Progenitor cell of endocrine pancreas (in vitro differentiated cells): ENCODE results near the gene KIF18B. TPM values are rescaled to one million over a fixed set of nuclear protein-coding genes. Genes with fewer than 3 reads are reported as not detected.

Experiments
- DNase-seq: peaks from one replicate; pipeline ENCODE4 v3.0.0; 2021; ENCODE audit warnings: low spot score; ENCODE audit not compliant: unreplicated experiment
- H3K27ac Mint-ChIP-seq: 2 replicates; pipeline ENCODE4 v1.8.0; 2021; ENCODE audit warnings: mild to moderate bottlenecking, moderate library complexity, mixed read lengths
- H3K27me3 Mint-ChIP-seq: 2 replicates; pipeline ENCODE4 v1.8.0; 2021; ENCODE audit warnings: mixed read lengths
- H3K36me3 Mint-ChIP-seq: 2 replicates; pipeline ENCODE4 v1.8.0; 2022; ENCODE audit warnings: mixed read lengths; ENCODE audit not compliant: insufficient read depth
- H3K4me1 Mint-ChIP-seq: 2 replicates; pipeline ENCODE4 v1.8.0; 2021; ENCODE audit warnings: low read depth, mixed read lengths
- H3K4me3 Mint-ChIP-seq: 2 replicates; pipeline ENCODE4 v1.8.0; 2021; ENCODE audit warnings: low read depth, mild to moderate bottlenecking, moderate library complexity, mixed read lengths
- H3K9me3 Mint-ChIP-seq: 2 replicates; pipeline ENCODE4 v1.8.0; 2021; ENCODE audit warnings: low read depth, mixed read lengths
- total RNA-seq: library from RNA; stranded (reverse); gene quantifications from 2 replicates; pipeline ENCODE4 v1.2.1, GENCODE V29; 2021
- TF ChIP-seq, protein P1 (sequence below): fragments of 200-600 bp; sonication (generic); IDR thresholded peaks from one replicate; pipeline ENCODE4 v1.5.0; 2021; ENCODE audit warnings: antibody characterized with exemption, mild to moderate bottlenecking; ENCODE audit not compliant: unreplicated experiment

KIF18B gene
- total RNA-seq, 1 donor from 2014 or later = 27.7 TPM

DNA sequence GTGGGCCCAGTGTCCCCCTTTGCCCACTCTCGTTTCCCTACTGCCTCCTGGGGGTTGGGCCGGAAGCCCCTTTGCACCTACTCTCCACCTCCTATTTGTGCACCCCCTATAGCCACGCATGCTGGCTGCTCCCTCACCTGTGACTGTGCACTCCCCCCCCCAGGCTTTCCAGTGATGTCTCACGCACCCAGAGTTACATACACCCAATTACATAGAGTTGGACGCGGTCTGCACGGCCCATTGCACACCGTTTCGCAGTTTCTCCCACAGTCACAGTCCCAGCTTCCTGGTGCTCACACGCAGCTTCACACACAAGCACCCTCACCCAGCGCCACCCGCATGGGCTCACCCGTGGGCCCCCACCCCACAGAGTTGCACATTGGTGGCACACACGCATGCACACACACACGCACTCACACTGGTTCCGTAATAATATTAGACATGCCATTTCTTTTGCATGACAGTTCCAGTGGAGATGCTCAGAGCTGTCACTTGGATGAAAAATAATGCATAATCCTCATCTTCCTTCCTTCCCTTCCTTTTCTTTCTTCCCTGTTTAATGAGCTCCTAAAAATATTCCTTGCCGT is 42.1 kb upstream of the KIF18B start:
- DNase-seq = no peak

DNA sequence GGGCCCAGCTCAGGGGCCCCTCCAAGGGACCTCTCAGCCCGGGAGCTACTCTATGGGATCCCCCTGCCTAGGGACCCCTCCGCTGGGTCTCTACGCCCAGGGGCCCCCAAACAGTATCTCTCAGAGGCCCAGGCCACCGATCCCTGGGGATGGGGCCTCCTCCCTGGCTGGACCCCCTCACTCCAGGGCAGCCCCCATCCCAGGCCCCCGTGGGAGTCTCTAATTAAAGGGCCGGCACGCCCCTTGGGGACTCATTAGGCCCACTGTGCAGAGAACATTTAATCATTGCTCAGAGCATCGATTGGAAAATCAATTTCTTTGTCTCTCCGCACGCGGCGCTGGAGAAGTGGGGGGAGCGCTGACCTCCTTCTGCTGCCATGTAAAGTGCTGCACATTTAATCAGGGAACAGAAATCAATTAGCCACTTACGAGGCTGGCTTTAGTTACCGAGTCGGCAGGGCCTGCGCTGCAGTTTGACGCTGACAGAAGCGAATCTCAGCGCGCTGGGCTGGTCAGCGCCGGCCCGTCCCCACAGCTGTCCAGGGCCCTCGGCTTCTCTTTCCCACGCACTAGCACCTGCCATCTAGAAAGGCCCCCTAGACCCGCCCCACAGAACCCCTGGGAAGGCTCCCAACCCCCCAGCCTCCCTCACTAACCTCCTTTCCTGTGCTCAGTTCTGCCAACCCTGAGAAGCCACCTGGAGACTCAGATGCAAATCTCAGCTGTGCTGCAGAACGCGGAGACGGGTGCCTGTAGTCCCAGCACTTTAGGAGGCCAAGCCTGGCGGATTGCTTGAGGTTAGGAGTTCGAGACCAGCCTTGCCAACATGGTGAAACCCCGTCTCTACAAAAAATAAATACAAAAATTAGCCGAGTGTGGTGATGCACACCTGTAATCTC is 40.7 kb upstream of the KIF18B start:
- H3K9me3 Mint-ChIP-seq = no peaks in the 10 kb centered on the region
- peaks cover 16% of the 10 kb centered on the region for H3K27me3 Mint-ChIP-seq
- H3K4me3 Mint-ChIP-seq = peak overlapping the region; percentile 35
- no peaks in the 10 kb centered on the region for H3K36me3 Mint-ChIP-seq
- H3K4me1 Mint-ChIP-seq = peaks cover 34% of the 10 kb centered on the region
- peak overlapping the region; percentile 91 for H3K27ac Mint-ChIP-seq
- DNase-seq = peak; percentile 54
- TF ChIP-seq, protein P1, sequence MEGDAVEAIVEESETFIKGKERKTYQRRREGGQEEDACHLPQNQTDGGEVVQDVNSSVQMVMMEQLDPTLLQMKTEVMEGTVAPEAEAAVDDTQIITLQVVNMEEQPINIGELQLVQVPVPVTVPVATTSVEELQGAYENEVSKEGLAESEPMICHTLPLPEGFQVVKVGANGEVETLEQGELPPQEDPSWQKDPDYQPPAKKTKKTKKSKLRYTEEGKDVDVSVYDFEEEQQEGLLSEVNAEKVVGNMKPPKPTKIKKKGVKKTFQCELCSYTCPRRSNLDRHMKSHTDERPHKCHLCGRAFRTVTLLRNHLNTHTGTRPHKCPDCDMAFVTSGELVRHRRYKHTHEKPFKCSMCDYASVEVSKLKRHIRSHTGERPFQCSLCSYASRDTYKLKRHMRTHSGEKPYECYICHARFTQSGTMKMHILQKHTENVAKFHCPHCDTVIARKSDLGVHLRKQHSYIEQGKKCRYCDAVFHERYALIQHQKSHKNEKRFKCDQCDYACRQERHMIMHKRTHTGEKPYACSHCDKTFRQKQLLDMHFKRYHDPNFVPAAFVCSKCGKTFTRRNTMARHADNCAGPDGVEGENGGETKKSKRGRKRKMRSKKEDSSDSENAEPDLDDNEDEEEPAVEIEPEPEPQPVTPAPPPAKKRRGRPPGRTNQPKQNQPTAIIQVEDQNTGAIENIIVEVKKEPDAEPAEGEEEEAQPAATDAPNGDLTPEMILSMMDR = no peak

More for the DNA sequence above, 42.1 kb upstream of the KIF18B start:
- TF ChIP-seq, protein P1 = no peak
- H3K27ac Mint-ChIP-seq = peak overlapping the region; percentile 69
- H3K4me1 Mint-ChIP-seq = peaks cover 34% of the 10 kb centered on the region
- H3K36me3 Mint-ChIP-seq = no peaks in the 10 kb centered on the region
- no peak overlapping the region for H3K4me3 Mint-ChIP-seq
- H3K27me3 Mint-ChIP-seq = peaks cover 27% of the 10 kb centered on the region
- H3K9me3 Mint-ChIP-seq = no peaks in the 10 kb centered on the region

DNA sequence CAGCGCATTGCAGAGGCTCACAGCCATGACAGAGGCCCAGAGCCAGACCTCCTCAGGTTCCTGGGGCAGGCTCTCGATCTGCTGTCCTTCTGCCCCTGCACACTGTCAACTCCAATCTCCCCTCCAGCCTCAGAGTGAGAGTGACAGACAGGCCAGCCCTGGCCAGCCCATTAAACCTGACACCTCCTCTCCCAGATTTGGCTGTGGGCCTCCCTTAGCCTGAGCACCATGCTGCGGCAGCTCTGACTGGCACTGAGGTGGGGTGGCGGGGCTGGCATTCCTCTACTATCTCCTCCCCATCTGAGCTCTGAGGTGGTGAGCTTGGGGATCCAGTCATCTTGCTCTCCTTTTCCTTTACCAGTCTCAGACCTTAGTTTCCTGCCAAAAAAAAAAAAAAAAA is 36.0 kb upstream of the KIF18B start:
- Mint-ChIP-seq H3K27me3 (peaks cover 10% of the 10 kb centered on the region), H3K27ac (no peak overlapping the region), H3K36me3 (no peaks in the 10 kb centered on the region), H3K4me1 (peaks cover 36% of the 10 kb centered on the region), H3K4me3 (no peak overlapping the region), H3K9me3 (no peaks in the 10 kb centered on the region)
- no peak for DNase-seq
- TF ChIP-seq, protein P1 = no peak

DNA sequence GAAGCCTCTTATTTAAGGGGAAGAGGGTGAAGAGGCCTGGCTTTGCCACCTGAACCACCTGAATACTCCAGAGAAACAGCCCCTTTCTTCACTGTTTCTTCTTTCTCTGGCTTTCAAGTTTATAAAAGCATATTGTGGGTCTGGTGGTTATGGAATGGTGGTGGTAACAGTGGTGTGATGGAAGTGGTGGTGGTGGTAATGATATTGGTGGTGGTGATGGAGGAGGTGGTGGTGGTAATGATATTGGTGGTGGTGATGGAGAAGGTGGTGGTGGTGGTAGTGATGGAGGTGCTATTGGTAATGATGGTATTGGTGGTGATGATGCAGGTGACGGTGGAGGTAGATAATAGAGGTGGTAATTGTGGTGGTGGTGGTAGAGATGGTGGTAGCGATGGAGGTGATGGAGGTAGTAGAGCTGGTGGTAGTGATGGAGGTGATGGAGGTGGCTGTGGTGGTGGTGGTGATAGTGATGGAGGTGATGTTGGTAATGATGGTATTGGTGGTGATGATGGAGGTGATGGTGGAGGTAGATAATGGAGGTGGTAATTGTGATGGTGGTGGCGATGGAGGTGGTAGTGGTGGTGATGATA is 34.6 kb upstream of the KIF18B start:
- Mint-ChIP-seq H3K36me3 (no peaks in the 10 kb centered on the region), H3K27ac (no peak overlapping the region), H3K4me3 (no peak overlapping the region), H3K9me3 (no peaks in the 10 kb centered on the region), H3K27me3 (peaks cover 10% of the 10 kb centered on the region), H3K4me1 (peaks cover 32% of the 10 kb centered on the region)
- TF ChIP-seq, protein P1 = no peak
- DNase-seq = no peak

DNA sequence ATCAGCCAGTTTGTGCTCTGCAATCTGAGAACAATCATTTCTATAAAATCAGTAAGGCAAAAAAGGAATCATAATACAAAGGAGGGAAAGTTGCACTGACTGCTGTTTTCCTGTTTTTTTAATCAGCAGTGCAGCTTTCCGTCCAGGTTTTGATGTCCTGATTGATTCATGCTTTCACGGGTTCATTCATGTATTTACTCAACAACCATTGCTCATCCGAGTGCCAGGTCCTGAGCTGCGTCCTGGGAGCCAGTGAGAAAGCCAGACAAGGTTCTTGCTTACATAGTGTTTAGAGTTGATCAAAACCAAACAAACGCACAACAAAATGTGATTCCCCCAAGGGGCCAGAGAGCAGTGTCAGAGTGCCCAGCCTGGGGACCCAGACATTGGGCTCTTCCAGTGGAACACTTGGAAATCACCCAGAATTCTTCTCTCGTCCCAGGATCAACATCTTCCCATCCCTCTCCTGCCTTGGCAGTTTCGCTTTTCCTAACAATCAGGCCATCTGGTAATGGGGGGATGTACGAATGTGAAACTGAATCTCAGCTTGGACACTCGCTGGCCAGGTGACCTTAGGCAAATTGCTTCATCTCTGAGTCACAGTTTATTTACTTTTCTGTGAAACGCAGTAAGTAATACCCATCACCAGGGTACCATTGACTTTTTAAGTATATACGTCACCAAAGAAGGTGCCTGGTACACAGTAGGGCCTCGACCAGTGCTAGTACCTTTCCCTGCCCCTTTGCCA is 33.8 kb upstream of the KIF18B start:
- DNase-seq = no peak
- Mint-ChIP-seq H3K9me3 (no peaks in the 10 kb centered on the region), H3K27ac (peak overlapping the region; percentile 84), H3K4me3 (no peak overlapping the region), H3K36me3 (no peaks in the 10 kb centered on the region), H3K4me1 (peaks cover 35% of the 10 kb centered on the region), H3K27me3 (peaks cover 15% of the 10 kb centered on the region)
- TF ChIP-seq, protein P1 = no peak
